Measurements from ENCODE around the gene EVC. TPM values are rescaled to one million over a fixed set of nuclear protein-coding genes. Genes with fewer than 3 reads are reported as not detected.

The EVC gene
- total and polyA plus RNA-seq, 3 experiments from 2014 or later: 0.02 to 2.3 (median 1.6) TPM

GRCh38 chr4:5703831-5704230 lies 7.2 kb upstream of the EVC start:
- H3K4me3 Mint-ChIP-seq: no peak overlapping the region
- H3K4me1 Mint-ChIP-seq: peaks cover 4 to 9% (median 4%) of the 10 kb centered on the region in 3 donors
- no peaks in the 10 kb centered on the region for H3K4me1 ChIP-seq (ENCODE audit: insufficient read depth, low read length)
- no peaks in the 10 kb centered on the region for H3K27me3 ChIP-seq (ENCODE audit: insufficient read depth, low read length, poor library complexity, severe bottlenecking)
- H3K27ac Mint-ChIP-seq: peak overlapping the region in 1 of 8 donors; percentile 23
- H3K36me3 ChIP-seq (ENCODE audit: insufficient read depth, low read length): no peaks in the 10 kb centered on the region
- H3K9me3 ChIP-seq (ENCODE audit: low read length): no peaks in the 10 kb centered on the region
- peaks cover 15 to 20% of the 10 kb centered on the region in 2 donors for H3K27me3 Mint-ChIP-seq
- CTCF ChIA-PET: no interaction called here
- no peak for DNase-seq
- H3K27ac ChIP-seq (ENCODE audit: low read depth, low read length): no peak overlapping the region
- POLR2A ChIA-PET: no interaction called here
- H3K36me3 Mint-ChIP-seq: peaks cover 0 to 4% (median 2%) of the 10 kb centered on the region in 3 donors
- no peak overlapping the region for H3K4me3 ChIP-seq (ENCODE audit: low read length)
- peaks cover 0 to 10% (median 6%) of the 10 kb centered on the region in 5 donors for H3K9me3 Mint-ChIP-seq

- Histone ChIP-seq H3K4me1 (ENCODE audit: insufficient read depth, low read length) (no peaks in the 10 kb centered on the region), H3K9me3 (ENCODE audit: low read length) (no peaks in the 10 kb centered on the region), H3K27me3 (ENCODE audit: insufficient read depth, low read length, poor library complexity, severe bottlenecking) (no peaks in the 10 kb centered on the region), H3K4me3 (ENCODE audit: low read length) (no peak overlapping the region), H3K27ac (ENCODE audit: low read depth, low read length) (no peak overlapping the region), H3K36me3 (ENCODE audit: insufficient read depth, low read length) (no peaks in the 10 kb centered on the region)
- Mint-ChIP-seq H3K4me1 (peaks cover 4 to 9% (median 4%) of the 10 kb centered on the region in 3 donors), H3K27me3 (peaks cover 16 to 20% of the 10 kb centered on the region in 2 donors), H3K36me3 (peaks cover 0 to 4% (median 2%) of the 10 kb centered on the region in 3 donors), H3K27ac (no peak overlapping the region), H3K9me3 (peaks cover 0 to 10% (median 6%) of the 10 kb centered on the region in 5 donors), H3K4me3 (no peak overlapping the region)
- POLR2A ChIA-PET: no interaction called here
- DNase-seq: no peak
- CTCF ChIA-PET: no interaction called here
Observed at GRCh38 chr4:5704276-5704675, 6.7 kb upstream of the EVC start.

GRCh38 chr4:5705647-5706320 lies 5.2 kb upstream of the EVC start:
- peaks cover 0 to 11% (median 6%) of the 10 kb centered on the region in 5 donors for H3K9me3 Mint-ChIP-seq
- H3K27ac ChIP-seq (ENCODE audit: low read depth, low read length): no peak overlapping the region
- POLR2A ChIA-PET: no interaction called here

DNA sequence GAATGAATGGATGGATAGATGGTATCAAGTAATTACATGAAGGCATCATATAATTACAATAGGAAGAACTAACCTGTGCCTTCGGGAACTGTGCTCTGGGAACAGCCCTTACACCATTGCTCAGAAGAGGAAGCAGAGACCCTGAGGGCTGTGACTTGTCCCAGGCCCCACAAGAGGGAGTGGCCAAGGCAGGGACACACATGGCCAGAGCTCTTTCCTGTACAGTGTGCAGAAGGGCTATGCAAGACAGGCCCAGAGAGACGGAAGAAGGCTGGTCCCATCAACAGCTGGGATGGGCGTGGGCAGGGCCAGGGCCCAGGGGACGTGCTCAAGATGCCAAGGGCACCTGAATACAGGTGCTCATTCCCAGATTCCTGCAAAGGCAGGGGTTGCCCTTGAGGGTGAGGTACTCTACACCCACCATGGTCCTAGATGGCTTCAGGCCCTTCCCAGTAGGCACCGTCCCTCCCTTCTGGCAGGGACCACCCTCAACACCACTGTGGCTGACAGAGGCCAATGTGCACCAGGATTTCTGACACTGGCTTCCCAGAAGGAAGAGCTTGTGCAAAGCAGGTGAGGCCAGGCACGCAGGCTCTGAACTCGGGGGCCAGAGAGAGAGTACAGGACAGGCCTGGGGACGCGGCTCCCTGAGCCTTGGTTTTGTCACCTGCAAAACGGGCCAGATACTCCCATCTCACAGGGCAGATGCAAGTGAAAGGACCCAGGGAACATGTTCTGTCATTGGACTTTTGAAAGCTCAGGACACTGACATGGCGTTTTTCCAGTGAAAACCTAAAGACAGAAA lies 4.3 kb upstream of the EVC start:
- Histone ChIP-seq H3K4me3 (ENCODE audit: low read length) (no peak overlapping the region), H3K27me3 (ENCODE audit: insufficient read depth, low read length, poor library complexity, severe bottlenecking) (peaks cover 3% of the 10 kb centered on the region), H3K4me1 (ENCODE audit: insufficient read depth, low read length) (no peaks in the 10 kb centered on the region), H3K36me3 (ENCODE audit: insufficient read depth, low read length) (no peaks in the 10 kb centered on the region), H3K27ac (ENCODE audit: low read depth, low read length) (no peak overlapping the region), H3K9me3 (ENCODE audit: low read length) (no peaks in the 10 kb centered on the region)
- Mint-ChIP-seq H3K4me3 (peak overlapping the region in 3 of 7 donors; percentile 41 to 83 (median 57)), H3K4me1 (peaks cover 8 to 14% (median 10%) of the 10 kb centered on the region in 3 donors), H3K27me3 (peaks cover 27 to 35% of the 10 kb centered on the region in 2 donors), H3K27ac (no peak overlapping the region), H3K9me3 (peaks cover 0 to 11% (median 4%) of the 10 kb centered on the region in 5 donors), H3K36me3 (peaks cover 0 to 4% (median 0%) of the 10 kb centered on the region in 3 donors)
- POLR2A ChIA-PET: no interaction called here
- CTCF ChIA-PET: no interaction called here
- no peak for DNase-seq

More at GRCh38 chr4:5705647-5706320, 5.2 kb upstream of the EVC start:
- peaks cover 8 to 13% (median 8%) of the 10 kb centered on the region in 3 donors for H3K4me1 Mint-ChIP-seq
- H3K27ac Mint-ChIP-seq: peak overlapping the region in 1 of 8 donors; percentile 79
- Histone ChIP-seq H3K36me3 (ENCODE audit: insufficient read depth, low read length) (no peaks in the 10 kb centered on the region), H3K4me3 (ENCODE audit: low read length) (no peak overlapping the region), H3K9me3 (ENCODE audit: low read length) (no peaks in the 10 kb centered on the region), H3K27me3 (ENCODE audit: insufficient read depth, low read length, poor library complexity, severe bottlenecking) (peaks cover 3% of the 10 kb centered on the region), H3K4me1 (ENCODE audit: insufficient read depth, low read length) (no peaks in the 10 kb centered on the region)
- H3K4me3 Mint-ChIP-seq: no peak overlapping the region
- CTCF ChIA-PET: no interaction called here
- H3K36me3 Mint-ChIP-seq: peaks cover 0 to 4% (median 2%) of the 10 kb centered on the region in 3 donors
- peaks cover 26 to 33% of the 10 kb centered on the region in 2 donors for H3K27me3 Mint-ChIP-seq
- DNase-seq: no peak

- H3K9me3 Mint-ChIP-seq: peaks cover 0 to 8% (median 4%) of the 10 kb centered on the region in 5 donors
- peaks cover 0 to 4% (median 0%) of the 10 kb centered on the region in 3 donors for H3K36me3 Mint-ChIP-seq
- no peaks in the 10 kb centered on the region for H3K9me3 ChIP-seq (ENCODE audit: low read length)
- no peak overlapping the region for H3K27ac ChIP-seq (ENCODE audit: low read depth, low read length)
- CTCF ChIA-PET: no interaction called here
- peaks cover 33 to 37% of the 10 kb centered on the region in 2 donors for H3K27me3 Mint-ChIP-seq
- H3K4me1 Mint-ChIP-seq: peaks cover 10 to 17% (median 14%) of the 10 kb centered on the region in 3 donors
- H3K27me3 ChIP-seq (ENCODE audit: insufficient read depth, low read length, poor library complexity, severe bottlenecking): peaks cover 3% of the 10 kb centered on the region
- no peaks in the 10 kb centered on the region for H3K36me3 ChIP-seq (ENCODE audit: insufficient read depth, low read length)
- H3K4me3 Mint-ChIP-seq: peak overlapping the region; percentile 29 to 83 (median 51)
- H3K4me3 ChIP-seq (ENCODE audit: low read length): no peak overlapping the region
- POLR2A ChIA-PET: no interaction called here
- no peaks in the 10 kb centered on the region for H3K4me1 ChIP-seq (ENCODE audit: insufficient read depth, low read length)
- DNase-seq: no peak
- H3K27ac Mint-ChIP-seq: no peak overlapping the region
Observed at GRCh38 chr4:5707366-5707765, 3.6 kb upstream of the EVC start.

GRCh38 chr4:5707778-5708448 lies 3.1 kb upstream of the EVC start:
- H3K4me3 Mint-ChIP-seq: peak overlapping the region in 6 of 7 donors; percentile 41 to 83 (median 52)
- H3K27ac Mint-ChIP-seq: peak overlapping the region in 1 of 8 donors; percentile 57
- peaks cover 0 to 8% (median 6%) of the 10 kb centered on the region in 5 donors for H3K9me3 Mint-ChIP-seq
- CTCF ChIA-PET: no interaction called here
- no peaks in the 10 kb centered on the region for H3K4me1 ChIP-seq (ENCODE audit: insufficient read depth, low read length)
- peaks cover 3% of the 10 kb centered on the region for H3K27me3 ChIP-seq (ENCODE audit: insufficient read depth, low read length, poor library complexity, severe bottlenecking)
- H3K4me1 Mint-ChIP-seq: peaks cover 10 to 18% (median 17%) of the 10 kb centered on the region in 3 donors
- peaks cover 0 to 4% (median 0%) of the 10 kb centered on the region in 3 donors for H3K36me3 Mint-ChIP-seq
- POLR2A ChIA-PET: no interaction called here
- no peaks in the 10 kb centered on the region for H3K36me3 ChIP-seq (ENCODE audit: insufficient read depth, low read length)
- no peaks in the 10 kb centered on the region for H3K9me3 ChIP-seq (ENCODE audit: low read length)
- no peak for DNase-seq
- no peak overlapping the region for H3K27ac ChIP-seq (ENCODE audit: low read depth, low read length)
- peaks cover 35 to 42% of the 10 kb centered on the region in 2 donors for H3K27me3 Mint-ChIP-seq
- H3K4me3 ChIP-seq (ENCODE audit: low read length): no peak overlapping the region

GRCh38 chr4:5708449-5709206 lies 2.4 kb upstream of the EVC start, which contains the start of gene EVC2:
TSS of gene EVC2 (minus strand) at chr4:5708559. CDS start at chr4:5708513, 46 bp downstream.
- Mint-ChIP-seq H3K27ac (peak within 1 kb of the TSS in 1 of 8 donors; percentile 57), H3K9me3 (peaks cover 0 to 8% (median 6%) of the 10 kb centered on the region in 5 donors), H3K4me1 (peaks cover 10 to 18% (median 17%) of the 10 kb centered on the region in 3 donors), H3K36me3 (peaks cover 0 to 3% (median 0%) of the 10 kb centered on the region in 3 donors), H3K27me3 (peaks cover 35 to 42% of the 10 kb centered on the region in 2 donors), H3K4me3 (peak within 1 kb of the TSS; percentile 29 to 83 (median 51))
- peak in 3 of 5 donors; percentile 3 to 28 (median 9) for DNase-seq
- no peaks in the 10 kb centered on the region for H3K4me1 ChIP-seq (ENCODE audit: insufficient read depth, low read length)
- CTCF ChIA-PET: no interaction called here
- H3K27ac ChIP-seq (ENCODE audit: low read depth, low read length): no peak within 1 kb of the TSS
- H3K4me3 ChIP-seq (ENCODE audit: low read length): no peak within 1 kb of the TSS
- peaks cover 3% of the 10 kb centered on the region for H3K27me3 ChIP-seq (ENCODE audit: insufficient read depth, low read length, poor library complexity, severe bottlenecking)
- POLR2A ChIA-PET: no interaction called here
- no peaks in the 10 kb centered on the region for H3K9me3 ChIP-seq (ENCODE audit: low read length)
- no peaks in the 10 kb centered on the region for H3K36me3 ChIP-seq (ENCODE audit: insufficient read depth, low read length)

Data from CD8-positive, alpha-beta memory T cell (primary cell).